NCI-H345 treated with DMSO at 0.1 percent for 48 hours (cell line): ENCODE data around the gene PALM.

ENCODE experiments used
- DNase-seq: peaks from one replicate; lab custom pipeline; 2025; ENCODE audit not compliant: unreplicated experiment; lab: John Stamatoyannopoulos, UW

The PALM gene

DNA sequence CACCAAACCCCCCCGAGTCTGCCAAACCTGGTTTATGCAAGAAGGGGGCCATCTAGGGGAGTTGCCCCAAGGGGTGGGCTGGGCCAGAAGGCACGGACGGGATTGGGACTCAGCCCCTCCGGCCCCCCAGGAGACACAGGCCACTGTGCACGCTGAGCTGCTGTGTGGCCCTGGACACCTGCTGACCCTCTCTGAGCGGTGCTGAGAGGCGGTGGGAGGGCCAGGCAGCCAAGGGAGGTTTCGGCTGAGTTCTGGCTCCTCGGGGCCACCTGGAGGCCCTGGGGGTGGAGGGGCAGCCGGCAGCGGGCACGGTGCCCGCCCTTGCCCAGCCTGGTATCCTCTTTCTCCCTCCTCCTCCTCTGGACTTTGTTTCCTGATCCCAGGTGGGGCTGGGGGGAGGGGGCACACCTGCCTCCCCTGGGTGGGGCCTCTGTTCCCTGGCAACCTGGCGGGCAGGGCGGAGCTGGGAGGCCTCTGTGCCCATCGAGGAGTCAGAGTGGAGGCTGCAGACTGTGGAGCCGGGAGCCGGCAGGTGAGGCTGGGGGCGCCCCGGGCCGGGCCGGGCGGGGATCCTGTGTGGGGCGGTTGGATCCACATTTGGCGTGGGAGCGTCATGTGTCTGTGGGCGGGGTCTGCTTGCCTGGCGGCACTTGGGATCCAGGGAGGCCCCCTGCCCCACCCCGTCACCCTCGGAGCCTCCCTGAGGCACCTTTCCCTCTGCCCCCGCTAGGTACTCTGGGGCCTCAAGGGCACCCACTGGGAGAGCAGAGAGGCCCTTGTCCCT lies 42.1 kb downstream of the PALM start, which contains the start of gene MISP:
Gene MISP, plus strand, starts transcription at position 473 of the 784 bp plus-strand sequence. CDS start 5,835 bp downstream, outside the sequence.
- peak; percentile 43 for DNase-seq

DNA sequence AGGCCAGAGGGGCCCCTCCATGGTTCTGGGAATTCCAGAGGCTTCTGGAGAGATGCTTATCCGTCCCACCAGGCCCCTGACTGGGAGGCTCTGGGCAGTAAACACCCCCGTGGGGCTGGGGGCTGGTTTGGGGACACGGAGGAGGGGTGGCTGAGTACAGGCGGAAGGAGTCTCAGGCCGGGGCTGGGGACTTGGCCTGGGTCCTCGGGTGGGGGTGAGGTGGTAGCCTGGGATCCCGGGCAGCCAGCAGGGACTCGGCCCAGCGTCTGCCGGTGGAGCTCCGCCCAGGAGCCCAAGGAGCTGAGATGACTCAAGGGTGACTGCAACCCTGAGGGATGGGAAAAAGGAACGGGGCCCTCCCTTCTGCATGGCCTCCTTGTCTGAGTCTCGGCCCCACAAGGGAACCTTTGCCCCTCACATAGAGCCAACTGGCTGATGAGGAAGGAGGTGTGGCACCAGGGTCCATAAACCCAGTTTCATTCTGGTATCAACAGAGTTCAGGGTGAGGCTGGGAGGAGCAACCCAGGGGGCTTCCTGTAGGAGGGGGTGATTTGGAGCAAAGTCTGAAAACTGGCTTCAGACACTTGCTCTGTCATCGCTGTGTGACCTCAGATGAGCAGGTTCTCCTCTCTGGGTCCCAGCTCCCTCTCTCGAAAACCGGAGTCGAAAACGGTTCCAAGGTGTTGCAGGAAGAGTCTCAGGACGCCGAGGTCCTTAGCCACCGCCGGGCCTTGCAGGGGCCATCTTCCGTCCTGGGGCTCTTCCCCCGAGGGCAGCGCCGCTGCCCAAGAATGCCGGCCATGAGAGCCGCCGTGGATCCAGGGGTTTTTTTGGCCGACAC lies 43.0 kb downstream of the PALM start:
- DNase-seq, result no peak

DNA sequence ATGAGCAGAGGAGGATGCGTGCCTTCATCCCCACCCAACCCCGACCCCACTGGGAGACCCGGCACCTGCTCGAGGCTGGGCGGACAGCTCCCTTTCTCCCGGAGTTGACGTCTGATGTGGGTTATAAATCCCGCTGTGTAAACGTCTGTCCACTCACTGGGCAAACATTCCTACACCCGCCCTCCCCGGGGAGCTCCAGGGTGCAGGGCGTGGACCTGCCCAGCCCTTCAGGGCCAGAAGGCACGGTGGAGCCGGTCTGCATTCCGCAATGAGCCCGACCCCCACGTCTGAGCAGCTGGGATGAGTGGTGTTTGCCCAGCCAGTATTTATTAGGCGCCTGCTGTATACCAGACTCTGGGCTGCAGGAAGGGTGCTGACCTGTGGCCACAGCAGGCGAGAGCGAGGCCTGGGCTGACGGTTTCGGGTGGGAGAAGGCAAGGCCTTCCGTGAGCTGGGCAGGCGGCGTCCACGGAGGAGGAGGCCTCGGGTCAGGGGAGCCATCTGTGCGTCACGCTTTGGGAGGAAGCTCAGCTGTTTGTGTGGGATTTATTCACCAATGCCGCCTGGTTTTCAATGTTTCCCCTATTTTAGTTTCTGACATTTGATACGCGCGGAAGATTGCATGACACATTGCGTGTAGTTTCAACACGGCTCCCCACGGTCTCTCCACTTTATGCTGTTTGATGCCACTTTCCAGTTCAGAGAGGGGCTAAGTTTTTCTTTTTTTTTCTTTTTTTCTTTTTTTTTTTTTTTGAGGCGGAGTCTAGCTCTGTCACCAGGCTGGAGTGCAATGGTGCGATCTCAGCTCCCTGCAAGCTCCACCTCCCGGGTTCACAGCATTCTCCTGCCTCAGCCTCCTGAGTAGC lies 44.1 kb downstream of the PALM start:
- no peak for DNase-seq

DNA sequence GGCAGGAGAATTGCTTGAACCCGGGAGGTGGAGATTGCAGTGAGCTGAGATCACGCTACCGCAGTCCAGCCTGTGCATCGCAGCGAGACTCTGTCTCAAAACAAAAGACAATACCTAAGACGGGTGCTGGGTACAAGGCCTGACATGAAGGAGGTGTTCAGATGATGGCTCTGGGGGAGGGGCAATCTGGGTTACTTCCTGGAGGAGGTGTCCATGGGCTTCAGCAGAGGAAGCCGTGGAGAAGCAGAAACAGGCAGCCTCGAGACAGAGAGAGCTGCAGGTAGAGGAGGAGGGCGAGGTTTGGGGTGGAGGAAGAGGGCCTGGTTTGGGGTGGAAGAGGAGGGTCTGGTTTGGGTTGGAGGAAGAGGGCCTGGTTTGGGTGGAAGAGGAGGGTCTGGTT lies 45.8 kb downstream of the PALM start:
- DNase-seq, result no peak

DNA sequence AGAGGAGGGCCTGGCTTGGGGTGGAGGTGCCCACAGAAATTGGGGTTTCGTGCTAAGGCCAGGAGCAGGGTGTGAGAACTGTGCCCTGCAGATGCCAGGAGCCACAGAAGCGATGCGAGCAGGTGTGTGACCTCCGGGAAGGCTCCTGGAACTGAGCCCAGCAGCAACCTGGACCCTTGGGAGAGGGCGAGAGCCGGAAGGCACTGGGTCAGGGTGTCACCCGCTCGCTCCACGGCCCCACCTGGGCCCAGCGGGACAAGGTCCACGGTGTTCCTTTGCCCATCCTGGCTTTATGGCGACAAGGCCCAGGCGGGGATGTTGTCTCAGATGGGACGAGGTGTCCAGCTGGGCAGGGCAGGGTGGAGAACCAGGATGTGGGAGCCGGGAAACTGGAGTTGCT lies 46.3 kb downstream of the PALM start:
- no peak for DNase-seq

DNA sequence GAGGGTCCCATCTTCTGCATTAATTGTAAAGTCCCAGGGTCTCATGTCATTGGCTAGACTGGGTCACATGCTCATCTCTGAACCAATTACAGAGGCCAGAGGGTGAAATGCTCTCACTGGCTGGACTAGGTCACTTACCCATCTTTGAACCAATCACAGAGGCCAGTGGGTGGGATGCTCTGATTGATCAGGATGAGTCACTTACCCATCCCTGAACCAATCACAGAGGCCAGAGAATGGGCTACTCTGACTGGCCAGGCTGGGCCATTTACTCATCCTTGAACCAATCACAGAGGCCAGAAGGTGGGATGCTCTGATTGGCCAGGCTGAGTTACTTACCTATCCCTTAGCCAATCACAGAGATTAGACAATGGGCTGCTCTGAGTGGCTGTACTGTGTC lies 47.5 kb downstream of the PALM start:
- DNase-seq, result no peak

DNA sequence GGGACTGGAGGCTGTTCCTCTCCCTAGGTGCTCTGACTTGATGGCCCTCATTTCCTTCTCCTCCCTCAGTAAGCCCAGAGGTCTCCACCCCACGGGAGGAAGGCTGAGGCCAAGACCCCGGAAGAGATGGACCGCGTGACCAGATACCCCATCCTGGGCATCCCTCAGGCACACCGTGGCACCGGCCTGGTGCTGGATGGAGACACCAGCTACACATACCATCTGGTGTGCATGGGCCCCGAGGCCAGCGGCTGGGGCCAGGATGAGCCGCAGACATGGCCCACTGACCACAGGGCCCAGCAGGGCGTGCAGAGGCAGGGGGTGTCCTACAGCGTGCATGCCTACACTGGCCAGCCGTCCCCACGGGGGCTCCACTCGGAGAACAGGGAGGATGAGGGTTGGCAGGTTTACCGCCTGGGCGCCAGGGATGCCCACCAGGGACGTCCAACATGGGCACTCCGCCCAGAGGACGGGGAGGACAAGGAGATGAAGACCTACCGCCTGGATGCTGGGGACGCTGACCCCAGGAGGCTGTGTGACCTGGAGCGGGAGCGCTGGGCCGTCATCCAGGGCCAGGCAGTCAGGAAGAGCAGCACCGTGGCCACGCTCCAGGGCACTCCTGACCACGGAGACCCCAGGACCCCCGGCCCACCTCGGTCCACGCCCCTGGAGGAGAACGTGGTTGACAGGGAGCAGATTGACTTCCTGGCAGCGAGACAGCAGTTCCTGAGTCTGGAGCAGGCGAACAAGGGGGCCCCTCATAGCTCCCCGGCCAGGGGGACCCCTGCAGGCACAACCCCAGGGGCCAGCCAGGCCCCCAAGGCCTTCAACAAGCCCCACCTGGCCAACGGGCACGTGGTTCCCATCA lies 48.3 kb downstream of the PALM start:
- no peak for DNase-seq

DNA sequence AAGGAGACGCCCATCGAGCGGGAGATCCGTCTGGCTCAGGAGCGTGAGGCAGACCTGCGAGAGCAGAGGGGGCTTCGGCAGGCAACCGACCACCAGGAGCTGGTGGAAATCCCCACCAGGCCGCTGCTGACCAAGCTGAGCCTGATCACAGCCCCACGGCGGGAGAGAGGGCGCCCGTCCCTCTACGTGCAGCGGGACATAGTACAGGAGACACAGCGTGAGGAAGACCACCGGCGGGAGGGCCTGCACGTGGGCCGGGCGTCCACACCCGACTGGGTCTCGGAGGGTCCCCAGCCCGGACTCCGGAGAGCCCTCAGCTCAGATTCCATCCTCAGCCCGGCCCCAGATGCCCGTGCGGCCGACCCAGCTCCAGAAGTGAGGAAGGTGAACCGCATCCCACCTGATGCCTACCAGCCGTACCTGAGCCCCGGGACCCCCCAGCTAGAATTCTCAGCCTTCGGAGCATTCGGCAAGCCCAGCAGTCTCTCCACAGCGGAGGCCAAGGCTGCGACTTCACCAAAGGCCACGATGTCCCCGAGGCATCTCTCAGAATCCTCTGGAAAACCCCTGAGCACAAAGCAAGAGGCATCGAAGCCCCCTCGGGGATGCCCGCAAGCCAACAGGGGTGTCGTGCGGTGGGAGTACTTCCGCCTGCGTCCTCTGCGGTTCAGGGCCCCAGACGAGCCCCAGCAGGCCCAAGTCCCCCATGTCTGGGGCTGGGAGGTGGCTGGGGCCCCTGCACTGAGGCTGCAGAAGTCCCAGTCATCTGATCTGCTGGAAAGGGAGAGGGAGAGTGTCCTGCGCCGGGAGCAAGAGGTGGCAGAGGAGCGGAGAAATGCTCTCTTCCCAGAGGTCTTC lies 49.3 kb downstream of the PALM start:
- no peak for DNase-seq

DNA sequence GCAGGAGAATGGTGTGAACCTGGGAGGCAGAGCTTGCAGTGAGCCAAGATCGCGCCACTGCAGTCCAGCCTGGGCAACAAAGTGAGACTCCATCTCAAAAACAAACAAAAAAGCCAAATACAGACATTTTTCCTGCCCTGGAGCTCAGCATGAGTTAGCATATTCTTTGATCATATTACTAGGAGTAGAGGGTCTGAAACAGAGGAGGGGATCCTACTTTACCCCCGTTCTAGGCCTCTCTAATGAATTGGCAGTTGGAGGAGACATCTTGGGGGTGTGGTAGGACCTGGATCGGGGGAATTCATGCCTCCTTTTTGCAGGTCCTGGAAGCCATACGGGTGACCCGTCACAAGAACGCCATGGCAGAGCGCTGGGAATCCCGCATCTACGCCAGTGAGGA lies 54.4 kb downstream of the PALM start:
- DNase-seq, result no peak

DNA sequence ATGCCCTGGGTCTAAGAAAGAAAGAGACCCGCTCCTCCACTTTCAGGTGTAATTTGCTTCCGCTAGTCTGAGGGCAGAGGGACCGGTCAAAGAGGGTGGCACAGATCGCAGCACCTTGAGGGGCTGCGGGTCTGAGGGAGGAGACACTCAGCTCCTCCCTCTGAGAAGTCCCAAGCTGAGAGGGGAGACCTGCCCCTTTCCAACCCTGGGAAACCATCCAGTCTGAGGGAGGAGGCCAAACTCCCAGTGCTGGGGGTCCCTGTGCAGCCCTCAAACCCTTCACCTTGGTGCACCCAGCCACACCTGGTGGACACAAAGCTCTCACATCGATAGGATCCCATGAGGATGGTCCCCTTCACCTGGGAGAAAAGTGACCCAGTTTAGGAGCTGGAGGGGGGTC lies 55.1 kb downstream of the PALM start:
- no peak for DNase-seq

DNA sequence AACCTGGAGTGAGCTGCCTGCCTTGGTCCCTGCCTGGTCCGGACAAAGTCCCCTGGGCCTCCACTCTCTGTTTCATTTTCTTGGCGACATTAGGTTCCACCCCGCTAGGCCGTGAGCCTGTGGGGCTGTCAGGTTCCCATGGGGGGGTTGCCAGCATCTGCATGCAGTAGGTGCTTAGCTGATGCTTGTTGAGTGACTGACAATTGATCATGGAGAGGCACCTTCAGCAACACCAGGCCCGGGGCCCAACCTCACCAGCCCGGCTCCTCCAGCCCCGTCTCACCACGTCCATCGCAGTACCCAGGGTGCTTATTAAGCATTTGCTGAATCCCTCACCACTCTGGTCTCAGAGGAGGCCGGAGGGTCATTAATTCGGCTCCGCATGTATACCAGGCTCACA lies 55.6 kb downstream of the PALM start:
- no peak for DNase-seq

DNA sequence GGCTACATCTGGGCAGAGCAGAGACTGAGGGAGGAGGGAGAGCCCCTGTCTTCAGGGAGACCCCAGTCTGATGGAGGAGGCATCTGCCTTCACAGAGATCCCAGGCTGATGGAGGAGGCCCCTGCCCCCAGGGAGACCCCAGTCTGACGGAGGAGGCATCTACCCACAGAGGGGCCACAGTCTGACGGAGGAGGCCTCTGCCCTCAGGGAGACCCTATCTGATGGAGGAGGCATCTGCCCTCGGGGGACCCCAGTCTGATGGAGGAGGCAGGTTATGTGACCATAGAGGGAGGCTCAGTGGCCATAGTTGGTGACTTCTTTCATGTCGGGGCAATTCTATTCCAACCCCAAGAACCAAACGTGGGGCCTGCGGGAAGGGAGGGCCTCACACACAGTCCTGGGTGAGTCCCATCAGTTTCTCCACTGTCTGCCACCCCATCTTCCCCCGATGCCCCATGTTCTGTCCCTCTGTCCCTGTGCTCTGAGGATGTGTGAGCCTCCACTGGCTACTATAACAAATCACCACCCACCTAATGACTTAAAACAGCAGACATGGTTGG lies 56.5 kb downstream of the PALM start:
- DNase-seq, result no peak

DNA sequence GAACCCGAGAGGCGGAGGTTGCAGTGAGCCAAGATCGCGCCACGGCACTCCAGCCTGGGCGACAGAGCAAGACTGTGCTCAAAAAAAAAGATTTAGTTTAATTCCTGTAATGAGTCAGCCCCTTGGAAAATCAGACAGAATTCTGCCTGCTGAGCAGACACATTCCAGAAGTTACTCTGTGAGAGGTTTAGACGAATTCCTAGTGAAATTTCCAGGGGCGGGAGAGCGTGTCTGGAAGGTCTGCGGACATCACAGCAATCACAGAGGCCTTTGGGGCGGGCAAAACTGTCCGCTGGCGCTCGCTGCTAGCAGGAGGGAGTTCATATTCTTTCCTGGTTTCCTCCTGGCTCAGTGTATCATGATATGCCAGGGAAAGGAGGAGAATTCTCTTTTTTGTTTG lies 59.7 kb downstream of the PALM start:
- DNase-seq, result no peak

DNA sequence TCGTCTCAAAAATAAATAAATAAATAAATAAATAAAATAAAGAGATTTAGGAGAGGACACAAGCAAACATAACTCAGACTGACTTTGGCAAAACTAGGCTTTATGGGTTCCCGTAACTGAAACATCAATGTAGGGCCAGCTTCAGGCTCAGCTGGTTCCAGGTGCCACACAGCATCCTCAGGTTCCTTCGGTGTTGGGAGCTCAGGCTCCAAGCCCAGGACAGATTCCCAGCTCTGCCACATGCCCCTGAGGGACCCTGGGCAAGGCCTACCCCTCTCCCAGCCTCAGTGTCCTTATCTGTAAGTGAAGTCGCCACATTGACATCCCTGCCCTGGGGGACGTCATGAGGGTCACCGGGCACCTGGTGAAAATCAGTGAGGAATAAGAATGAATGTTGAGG lies 60.9 kb downstream of the PALM start:
- no peak for DNase-seq

DNA sequence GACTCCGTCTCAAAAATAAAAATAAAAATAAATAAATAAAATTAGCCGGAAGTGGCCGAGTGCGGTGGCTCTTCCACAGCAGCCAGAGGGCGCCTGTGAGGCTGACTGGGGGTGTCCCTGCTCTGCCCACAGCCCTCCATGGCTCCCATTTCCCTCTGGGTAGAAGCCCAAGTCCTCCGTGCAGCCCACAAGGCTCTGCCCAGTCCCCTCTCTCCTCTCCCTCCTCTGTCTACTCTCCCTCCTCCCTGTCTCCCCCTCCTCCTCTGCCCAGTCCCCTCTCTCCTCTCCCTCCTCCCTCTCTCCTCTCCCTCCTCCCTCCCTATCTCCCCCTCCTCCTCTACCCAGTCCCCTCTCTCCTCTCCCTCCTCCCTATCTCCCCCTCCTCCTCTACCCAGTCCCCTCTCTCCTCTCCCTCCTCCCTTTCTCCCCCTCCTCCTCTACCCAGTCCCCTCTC lies 62.6 kb downstream of the PALM start:
- DNase-seq, result no peak

DNA sequence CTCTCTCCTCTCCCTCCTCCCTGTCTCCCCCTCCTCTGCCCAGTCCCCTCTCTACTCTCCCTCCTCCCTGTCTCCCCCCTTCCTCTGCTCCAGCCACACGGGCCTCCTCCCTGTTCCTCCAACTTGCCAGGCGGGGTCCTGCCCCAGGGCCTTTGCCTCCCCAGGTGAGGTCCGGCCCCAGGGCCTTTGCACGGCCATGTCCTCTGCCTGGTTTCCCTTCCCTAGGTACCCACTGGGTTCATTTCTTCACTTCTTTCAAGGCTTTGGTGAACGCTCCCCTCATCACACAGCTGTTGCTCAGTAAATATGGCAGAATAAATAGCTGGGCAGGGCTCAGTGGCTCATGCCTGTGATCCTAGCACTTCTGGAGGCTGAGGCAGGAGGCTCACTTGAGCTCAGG lies 63.3 kb downstream of the PALM start:
- DNase-seq, result no peak

DNA sequence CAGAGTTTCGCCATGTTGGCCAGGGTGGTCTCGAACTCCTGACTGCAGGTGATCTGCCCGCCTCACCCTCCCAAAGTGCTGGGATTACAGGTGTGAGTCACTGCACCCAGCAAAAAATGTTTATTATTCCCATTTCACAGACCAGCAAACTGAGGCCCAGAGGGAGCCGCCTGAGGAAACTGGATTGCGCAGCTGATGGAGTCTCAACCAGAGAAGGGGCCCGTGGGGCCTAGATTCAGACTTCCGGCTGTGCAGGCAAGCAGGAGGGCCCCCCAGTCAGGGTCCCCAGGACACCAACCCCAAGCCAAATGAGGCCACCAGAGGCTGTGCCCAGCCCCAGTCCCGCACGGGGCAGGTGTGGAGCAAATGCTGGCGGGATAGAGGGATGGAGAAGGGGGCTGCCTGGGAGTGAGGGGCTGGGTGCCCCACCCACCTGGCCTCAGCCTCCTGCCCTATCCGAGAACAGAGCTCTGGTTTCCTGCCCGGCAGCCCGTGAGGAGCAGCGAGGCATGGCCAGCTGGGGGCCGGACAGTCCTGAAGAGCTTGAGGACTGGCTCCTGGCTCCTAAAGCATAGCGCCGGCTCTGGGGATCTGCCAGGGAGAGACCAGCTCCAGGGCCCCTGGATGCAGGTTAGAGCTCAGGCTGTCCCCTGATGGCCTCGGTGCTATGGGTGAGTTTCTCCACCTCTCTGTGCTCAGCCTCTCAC lies 64.1 kb downstream of the PALM start:
- DNase-seq, result no peak

DNA sequence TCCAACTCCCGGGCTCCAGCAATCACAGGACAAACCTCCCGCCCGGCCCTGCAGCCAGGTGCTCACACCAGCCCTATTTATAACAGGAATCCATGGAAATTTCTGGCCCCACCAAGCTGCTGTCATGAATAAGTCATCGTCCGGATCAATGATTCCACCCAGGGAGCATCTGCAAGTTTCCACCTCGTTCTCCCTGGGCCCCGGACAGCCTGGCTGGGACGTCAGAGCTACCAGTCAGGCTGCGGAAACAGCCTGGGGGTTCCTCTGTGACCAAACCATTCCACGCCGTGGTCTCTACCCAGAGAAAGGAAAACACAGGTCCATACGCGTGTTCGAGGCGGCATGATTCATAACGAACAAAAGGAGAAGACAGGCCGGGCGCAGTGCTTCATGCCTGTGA lies 67.8 kb downstream of the PALM start:
- DNase-seq, result no peak
